HEK293T (cell line): ENCODE results near the gene TP53BP1.

Source experiments
- ARNT ChIP-seq: fragments of 450-650 bp; IDR thresholded peaks from 2 replicates; pipeline ENCODE4 v1.6.1; 2017; ENCODE audit warnings: mild to moderate bottlenecking
- BHLHE40 ChIP-seq: fragments of 450-650 bp; IDR thresholded peaks from 2 replicates; pipeline ENCODE4 v1.6.1; 2016; ENCODE audit warnings: mild to moderate bottlenecking, moderate library complexity, borderline replicate concordance
- CTBP1 ChIP-seq: fragments of 450-650 bp; IDR thresholded peaks from 2 replicates; pipeline ENCODE4 v1.6.1; 2016; ENCODE audit warnings: borderline replicate concordance
- ELF4 ChIP-seq: fragments of 450-650 bp; IDR thresholded peaks from 2 replicates; pipeline ENCODE4 v1.6.1; 2017; ENCODE audit warnings: antibody characterized with exemption
- FOXM1 ChIP-seq: fragments of 450-650 bp; IDR thresholded peaks from 2 replicates; pipeline ENCODE4 v1.6.1; 2017; ENCODE audit warnings: mild to moderate bottlenecking, borderline replicate concordance
- HDGF ChIP-seq: fragments of 450-650 bp; IDR thresholded peaks from 2 replicates; pipeline ENCODE4 v1.6.1; 2017; ENCODE audit warnings: antibody characterized with exemption, borderline replicate concordance
- L3MBTL2 ChIP-seq: fragments of 450-650 bp; conservative IDR thresholded peaks from 2 replicates; pipeline ENCODE4 v1.6.1; 2016; ENCODE audit warnings: mild to moderate bottlenecking
- NFRKB ChIP-seq: fragments of 450-650 bp; IDR thresholded peaks from 2 replicates; pipeline ENCODE4 v1.6.1; 2016; ENCODE audit warnings: mild to moderate bottlenecking, moderate library complexity
- SP1 ChIP-seq: fragments of 450-650 bp; IDR thresholded peaks from 2 replicates; pipeline ENCODE4 v1.6.1; 2017
- SUZ12 ChIP-seq: fragments of 450-650 bp; IDR thresholded peaks from 2 replicates; pipeline ENCODE4 v1.6.1; 2016; ENCODE audit warnings: mild to moderate bottlenecking
- TARDBP ChIP-seq: fragments of 450-650 bp; IDR thresholded peaks from 2 replicates; pipeline ENCODE4 v1.6.1; 2016

GRCh38 chr15:43516185-43516584 lies 23.2 kb upstream of the TP53BP1 start:
- no peak for TF ChIP-seq L3MBTL2
- TF ChIP-seq SUZ12, result no peak
- no peak for TF ChIP-seq ARNT
- TF ChIP-seq HDGF, result no peak
- no peak for TF ChIP-seq BHLHE40
- no peak for TF ChIP-seq TARDBP
- TF ChIP-seq ELF4, result no peak
- TF ChIP-seq FOXM1, result no peak
- TF ChIP-seq NFRKB, result no peak
- TF ChIP-seq SP1, result no peak
- TF ChIP-seq CTBP1, result no peak
